Liver (tissue), 3 donors: ENCODE measurements around the gene SEPHS2.

ENCODE experiments used
- HNF4G ChIP-seq: IDR thresholded peaks from 2 replicates; pipeline ENCODE4 v1.6.1; 2016; ENCODE audit warnings: antibody characterized with exemption
- RXRA ChIP-seq, 2 donors: IDR thresholded peaks; 2 replicates each; pipeline ENCODE4 v1.6.1; 2017 to 2018; ENCODE audit warnings: antibody characterized with exemption in 2 of 2, mild to moderate bottlenecking in 1 of 2
- TAF1 ChIP-seq: conservative IDR thresholded peaks from 2 replicates; pipeline ENCODE4 v1.6.1; 2016; ENCODE audit warnings: antibody characterized with exemption, mild to moderate bottlenecking
- TF ChIP-seq, protein P1 (sequence below): fragments of 150-350 bp; IDR thresholded peaks from 2 replicates; pipeline ENCODE4 v1.5.1; 2017; ENCODE audit warnings: improper control_type of control experiment, low read depth, low read length; ENCODE audit not compliant: missing input control
- TF ChIP-seq, protein P2 (sequence below): IDR thresholded peaks from 2 replicates; pipeline ENCODE4 v1.6.1; 2016; ENCODE audit warnings: antibody characterized with exemption
- donor health status: healthy.
- donor health status: healthy.

DNA sequence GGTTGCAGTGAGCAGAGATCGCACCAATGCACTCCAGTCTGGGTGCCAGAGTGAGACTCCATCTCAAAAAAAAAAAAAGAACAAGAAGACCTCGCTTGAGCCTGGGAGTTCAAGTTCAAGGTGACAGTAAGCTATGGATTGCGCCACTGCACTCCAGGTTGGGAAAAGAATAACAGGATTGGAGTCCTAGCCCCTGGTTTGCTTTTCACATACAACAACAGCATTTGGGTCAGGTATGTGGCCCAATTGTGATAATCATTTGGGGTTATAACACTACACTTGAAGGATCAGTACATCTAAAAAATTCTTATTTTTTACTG is 3.4 kb upstream of the SEPHS2 start:
- TF ChIP-seq, protein P1, sequence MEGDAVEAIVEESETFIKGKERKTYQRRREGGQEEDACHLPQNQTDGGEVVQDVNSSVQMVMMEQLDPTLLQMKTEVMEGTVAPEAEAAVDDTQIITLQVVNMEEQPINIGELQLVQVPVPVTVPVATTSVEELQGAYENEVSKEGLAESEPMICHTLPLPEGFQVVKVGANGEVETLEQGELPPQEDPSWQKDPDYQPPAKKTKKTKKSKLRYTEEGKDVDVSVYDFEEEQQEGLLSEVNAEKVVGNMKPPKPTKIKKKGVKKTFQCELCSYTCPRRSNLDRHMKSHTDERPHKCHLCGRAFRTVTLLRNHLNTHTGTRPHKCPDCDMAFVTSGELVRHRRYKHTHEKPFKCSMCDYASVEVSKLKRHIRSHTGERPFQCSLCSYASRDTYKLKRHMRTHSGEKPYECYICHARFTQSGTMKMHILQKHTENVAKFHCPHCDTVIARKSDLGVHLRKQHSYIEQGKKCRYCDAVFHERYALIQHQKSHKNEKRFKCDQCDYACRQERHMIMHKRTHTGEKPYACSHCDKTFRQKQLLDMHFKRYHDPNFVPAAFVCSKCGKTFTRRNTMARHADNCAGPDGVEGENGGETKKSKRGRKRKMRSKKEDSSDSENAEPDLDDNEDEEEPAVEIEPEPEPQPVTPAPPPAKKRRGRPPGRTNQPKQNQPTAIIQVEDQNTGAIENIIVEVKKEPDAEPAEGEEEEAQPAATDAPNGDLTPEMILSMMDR = no peak
- TF ChIP-seq HNF4G (no peak), TAF1 (no peak), RXRA (IDR thresholded peaks at IDR 0.05) (no peak)
- TF ChIP-seq, protein P2, sequence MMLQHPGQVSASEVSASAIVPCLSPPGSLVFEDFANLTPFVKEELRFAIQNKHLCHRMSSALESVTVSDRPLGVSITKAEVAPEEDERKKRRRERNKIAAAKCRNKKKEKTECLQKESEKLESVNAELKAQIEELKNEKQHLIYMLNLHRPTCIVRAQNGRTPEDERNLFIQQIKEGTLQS = no peak
